GM23248 (cell line): Measurements from ENCODE around the gene AK8.

Source experiments
- EZH2 ChIP-seq: fragments of 200-600 bp; sonication (generic); IDR thresholded peaks from 2 replicates; pipeline ENCODE4 v1.6.1; 2018; ENCODE audit warnings: antibody characterized with exemption, mild to moderate bottlenecking; ENCODE audit not compliant: insufficient read depth, poor library complexity, severe bottlenecking
- EZH2phosphoT487 ChIP-seq: fragments of 200-600 bp; sonication (generic); IDR thresholded peaks from 2 replicates; pipeline ENCODE4 v1.6.1; 2018; ENCODE audit warnings: antibody characterized with exemption, moderate library complexity, mild to moderate bottlenecking, low read depth; ENCODE audit not compliant: insufficient read depth

GRCh38 chr9:132683873-132684272 is 194.2 kb downstream of the AK8 start:
- no peak for TF ChIP-seq EZH2
- no peak for TF ChIP-seq EZH2phosphoT487
